GM19043 (cell line): ENCODE measurements around the gene PI4KA.
"Not testable (repeated sequence)": the region's sequence is repeated elsewhere in the genome, so short reads cannot be mapped to it uniquely, and the experiment has no call there.

Source experiments
- ATAC-seq: cut with Tn5 transposase; IDR thresholded peaks from one replicate; pipeline ENCODE4 v1.9.1; 2021; ENCODE audit warnings: low read depth; ENCODE audit not compliant: unreplicated experiment

The PI4KA gene

DNA sequence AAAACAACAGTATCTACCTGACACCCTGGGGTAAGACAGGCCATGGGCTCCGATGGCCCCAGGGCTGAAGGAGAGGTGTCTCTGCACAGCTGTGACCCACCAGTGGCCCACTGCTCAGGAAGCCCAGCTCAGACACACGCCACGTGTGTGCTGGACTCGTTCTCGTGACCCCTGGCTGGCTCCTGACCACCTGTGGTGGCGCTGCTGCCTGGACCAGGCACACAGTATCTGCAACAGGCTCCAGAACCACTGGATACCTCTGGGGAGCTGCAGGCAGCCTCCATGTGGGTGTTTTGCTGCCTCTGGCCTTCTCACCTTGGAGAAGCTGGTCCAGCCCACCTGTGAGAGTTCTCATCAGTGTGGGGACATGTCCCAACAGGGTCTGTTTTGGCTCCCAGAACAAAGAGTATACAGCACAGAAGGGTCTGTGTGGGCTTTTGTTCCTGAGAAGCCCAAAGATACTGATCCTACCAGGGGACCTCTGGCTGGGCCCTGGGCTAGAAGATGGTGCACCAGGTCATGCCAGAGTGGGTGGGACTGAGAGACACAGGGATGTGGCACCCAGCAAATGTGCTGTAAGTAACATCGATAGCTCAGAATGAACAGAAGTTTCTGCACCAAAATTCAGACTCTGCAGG is 106.4 kb downstream of the PI4KA start:
- no peak for ATAC-seq

GRCh38 chr22:20751185-20751851 is 107.3 kb downstream of the PI4KA start:
- ATAC-seq = no peak

GRCh38 chr22:20750461-20751184 is 108.0 kb downstream of the PI4KA start:
- ATAC-seq = no peak

GRCh38 chr22:20749453-20749852 is 109.2 kb downstream of the PI4KA start:
- ATAC-seq = no peak

- ATAC-seq = peak; percentile 56
These were observed 109.7 kb downstream of the PI4KA start for GRCh38 chr22:20748731-20749428.

DNA sequence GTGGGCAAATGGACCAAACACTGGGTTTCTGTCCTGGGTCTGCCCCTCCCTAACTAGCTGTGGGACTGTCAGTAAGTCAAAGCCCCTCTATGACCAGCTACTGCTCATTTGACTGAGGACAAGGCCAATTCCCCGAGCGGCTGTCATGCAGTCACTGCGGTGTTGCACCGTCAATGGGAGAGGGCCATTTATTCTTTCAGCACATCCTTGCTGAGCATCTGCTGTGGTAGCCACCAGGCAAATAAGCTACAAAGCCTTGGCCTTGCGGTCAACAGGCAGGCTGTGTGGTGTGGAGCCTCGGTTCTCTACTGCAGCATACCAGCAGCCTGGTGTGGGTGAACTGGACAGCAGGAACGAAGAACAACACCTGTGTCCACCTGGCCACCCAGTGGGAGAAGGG is 110.5 kb downstream of the PI4KA start:
- no peak for ATAC-seq

DNA sequence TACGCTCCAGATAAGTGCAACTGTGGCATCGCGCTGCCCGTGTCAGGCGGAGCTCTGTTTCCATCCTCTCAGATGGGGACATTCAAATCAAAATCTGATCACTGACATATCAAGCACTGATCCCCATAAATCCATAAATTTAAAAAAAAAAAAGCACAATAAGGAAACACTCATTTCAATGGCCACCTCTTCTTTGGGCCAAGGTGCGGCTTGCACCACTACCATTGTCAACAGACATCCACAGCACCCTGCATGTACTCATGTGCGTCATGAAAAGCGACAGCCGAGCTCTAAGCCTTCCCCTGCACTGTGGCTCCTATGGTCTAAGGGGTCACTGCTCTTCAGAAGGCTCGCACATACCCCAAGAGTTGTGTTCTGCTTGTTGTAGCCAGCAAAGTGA is 111.4 kb downstream of the PI4KA start:
- no peak for ATAC-seq

DNA sequence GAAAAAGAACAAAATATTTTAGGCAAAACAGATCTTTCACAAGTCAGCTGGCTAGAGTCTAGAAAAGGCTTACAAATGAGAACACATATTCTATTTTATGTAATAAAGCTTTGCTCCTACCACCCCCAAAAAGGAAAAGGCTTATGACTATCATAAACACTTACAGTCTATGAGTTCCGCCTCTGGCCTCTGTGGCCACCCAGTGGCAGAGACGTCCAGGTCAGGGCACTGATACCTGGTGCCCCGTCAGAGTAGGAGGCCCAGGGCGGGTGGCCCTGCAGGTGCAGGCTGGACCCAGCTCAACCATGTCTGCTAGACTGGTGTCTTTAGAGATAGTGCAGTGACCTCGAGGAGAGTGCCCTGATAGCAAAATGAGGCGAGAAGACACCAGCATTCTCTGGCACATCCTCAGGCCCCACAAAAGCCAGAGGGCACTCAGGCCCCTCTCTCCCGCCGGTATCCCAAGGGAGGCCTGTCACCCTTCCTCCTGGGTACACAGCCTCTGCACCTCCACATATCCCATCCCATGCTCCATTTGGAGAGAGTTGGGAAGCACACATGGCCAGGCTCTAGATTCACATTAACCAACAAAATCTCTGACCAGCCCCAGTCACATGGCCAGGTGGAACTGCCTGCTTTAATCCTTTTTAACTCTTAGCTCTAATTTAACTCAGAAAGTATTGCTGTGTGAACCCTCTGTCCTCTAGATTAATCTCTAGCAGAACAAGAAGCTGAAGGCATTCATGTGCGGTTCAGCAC is 112.0 kb downstream of the PI4KA start:
- no peak for ATAC-seq

DNA sequence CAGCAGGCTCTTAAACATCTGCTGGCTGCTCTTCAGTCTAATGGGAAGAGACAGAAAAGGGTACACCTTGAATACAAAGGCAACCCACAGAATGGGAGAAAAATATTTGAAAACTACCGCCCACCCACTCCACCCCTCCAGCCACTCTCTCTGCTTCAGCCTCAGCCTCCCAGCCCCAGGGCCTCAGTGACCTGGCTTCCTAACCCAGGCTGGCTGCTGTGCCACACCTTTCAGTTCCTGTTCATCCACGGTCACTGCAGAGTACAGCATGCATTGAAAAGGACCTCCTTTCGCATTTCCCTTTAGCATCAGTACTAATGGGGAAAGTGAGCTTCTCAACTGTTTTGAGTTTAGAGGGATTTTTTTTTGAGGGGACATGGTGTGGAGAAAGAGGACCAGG is 113.5 kb downstream of the PI4KA start:
- ATAC-seq = no peak

- no peak for ATAC-seq
These were observed 114.2 kb downstream of the PI4KA start for GRCh38 chr22:20744456-20744855.

GRCh38 chr22:20742764-20743163 is 115.8 kb downstream of the PI4KA start:
- no peak for ATAC-seq

- ATAC-seq = no peak
These were observed 116.7 kb downstream of the PI4KA start for GRCh38 chr22:20741634-20742581.

GRCh38 chr22:20741008-20741633 is 117.5 kb downstream of the PI4KA start:
- no peak for ATAC-seq

GRCh38 chr22:20740222-20740951 is 118.2 kb downstream of the PI4KA start:
- ATAC-seq = no peak

GRCh38 chr22:20738394-20739089 is 120.1 kb downstream of the PI4KA start:
- ATAC-seq = no peak

DNA sequence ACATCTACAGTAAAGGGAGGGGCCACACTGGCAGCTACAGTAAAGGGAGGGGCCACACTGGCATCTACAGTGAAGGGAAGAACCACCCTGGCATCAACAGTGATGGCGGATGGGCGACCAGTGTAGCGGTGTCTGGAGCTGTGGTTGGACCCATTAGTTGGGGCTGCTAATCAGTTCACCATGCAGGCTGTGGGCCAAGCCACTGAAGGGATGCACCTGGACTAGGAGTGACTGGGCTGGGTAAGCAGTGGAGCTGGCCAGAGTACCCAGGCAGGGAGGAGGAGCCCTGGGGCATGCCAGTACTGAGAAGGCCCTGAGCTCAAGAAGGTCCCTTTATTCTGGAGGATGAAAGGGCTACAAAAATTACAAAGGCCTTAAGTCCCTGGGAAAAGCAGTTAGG is 121.7 kb downstream of the PI4KA start:
- ATAC-seq = not testable (repeated sequence)

- not testable (repeated sequence) for ATAC-seq
These were observed 123.1 kb downstream of the PI4KA start for GRCh38 chr22:20735356-20736162.
